ENCODE data around the gene DNAJA4.

DNAJA4 gene

DNA sequence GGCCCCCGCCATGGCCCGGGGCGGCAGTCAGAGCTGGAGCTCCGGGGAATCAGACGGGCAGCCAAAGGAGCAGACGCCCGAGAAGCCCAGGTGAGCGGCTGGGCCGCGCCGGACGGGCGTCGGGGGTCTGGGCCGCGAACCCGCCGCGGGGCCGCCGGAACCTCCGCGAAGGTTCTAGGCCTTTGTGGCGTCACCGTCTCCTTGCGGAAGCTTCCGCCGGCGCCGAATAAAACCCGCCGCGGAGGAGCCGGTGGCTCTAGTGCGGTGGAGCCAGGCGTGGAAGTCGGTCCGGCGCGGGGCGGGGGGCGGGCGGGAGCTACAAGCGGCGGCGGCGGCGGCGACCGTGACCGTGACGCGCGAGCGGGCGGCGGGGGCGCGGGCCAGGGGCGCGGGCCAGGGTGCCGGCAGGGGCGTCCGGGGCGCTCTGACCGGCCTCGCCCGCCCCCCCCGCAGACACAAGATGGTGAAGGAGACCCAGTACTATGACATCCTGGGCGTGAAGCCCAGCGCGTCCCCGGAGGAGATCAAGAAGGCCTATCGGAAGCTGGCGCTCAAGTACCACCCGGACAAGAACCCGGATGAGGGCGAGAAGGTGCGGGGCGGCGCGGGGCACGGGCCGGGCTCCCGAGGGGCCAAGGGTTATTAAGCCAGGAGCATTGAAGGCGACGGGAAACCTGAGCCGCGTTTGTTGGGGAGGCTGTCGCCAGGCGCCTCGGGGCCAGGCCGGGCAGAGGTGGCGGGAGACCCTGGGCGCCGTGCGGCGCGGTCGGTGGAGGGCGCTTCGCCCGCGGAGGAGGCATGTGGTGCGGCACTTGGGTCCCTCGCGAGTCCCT lies at the start of gene DNAJA4:
TSS of gene DNAJA4 (plus strand) at position 259 of the 833 bp plus-strand sequence. CDS start at position 461, 202 bp downstream.
- DNase-seq, result peak; percentile 79

DNA sequence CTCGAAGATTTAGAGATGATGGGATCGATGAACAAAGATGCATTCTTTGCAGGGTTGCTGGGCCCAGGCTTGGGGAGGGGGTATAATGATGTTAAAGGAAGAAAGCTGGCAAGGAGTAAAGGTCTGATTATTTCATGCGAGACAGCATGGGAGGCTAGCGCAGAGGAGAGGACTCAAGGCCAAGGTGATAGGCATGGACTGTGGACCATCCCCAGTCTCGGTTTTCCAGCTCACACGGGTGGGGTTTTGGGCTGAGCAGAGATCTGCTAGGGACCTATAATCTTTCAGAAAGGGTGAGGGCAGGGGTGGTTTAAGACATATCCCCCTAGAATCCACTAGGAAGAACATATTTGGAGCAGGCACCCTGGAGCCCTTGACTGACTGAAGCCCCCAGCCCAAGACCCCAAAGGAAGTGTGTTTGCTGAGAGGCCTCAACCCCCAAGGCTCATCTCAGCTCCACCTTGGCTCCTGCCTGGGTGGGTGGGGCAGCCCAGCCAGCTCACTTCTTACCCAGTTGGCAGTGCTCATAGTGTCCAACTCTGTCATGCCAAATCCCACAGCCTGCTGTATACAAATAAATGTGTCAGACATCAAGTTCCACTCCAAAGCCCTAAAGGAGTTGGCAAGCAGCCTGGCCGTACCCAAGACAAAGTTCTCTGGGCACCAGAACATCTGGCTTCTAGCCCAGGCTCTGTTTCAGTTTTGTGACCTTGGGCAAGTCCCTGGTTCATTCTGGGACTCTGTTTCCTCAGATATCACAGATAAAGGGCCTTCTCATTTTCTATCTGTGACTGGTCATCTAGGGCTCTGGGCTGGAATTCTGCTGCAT lies 47.9 kb upstream of the DNAJA4 start:
- DNase-seq, result no peak

DNA sequence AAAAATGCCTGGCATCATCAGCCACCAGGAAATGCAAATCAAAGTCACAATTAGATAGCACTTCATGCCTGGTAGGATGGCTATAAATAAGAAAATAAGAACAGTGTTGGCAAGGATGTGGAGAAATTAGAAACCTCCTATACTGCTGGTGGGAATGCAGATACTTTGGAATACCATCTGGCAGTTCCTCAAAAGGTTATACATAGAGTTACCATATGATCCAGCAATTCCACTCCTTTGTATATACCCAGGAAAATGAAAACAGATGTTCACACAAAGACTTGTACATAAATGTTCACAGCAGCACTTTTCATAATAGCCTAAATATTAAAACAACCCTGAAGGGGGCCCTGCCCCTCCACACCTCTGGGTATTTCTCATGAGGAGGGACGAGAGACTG lies 43.6 kb upstream of the DNAJA4 start:
- no peak for DNase-seq

GRCh38 chr15:78222745-78223395 lies 41.5 kb upstream of the DNAJA4 start:
- no peak for DNase-seq

DNA sequence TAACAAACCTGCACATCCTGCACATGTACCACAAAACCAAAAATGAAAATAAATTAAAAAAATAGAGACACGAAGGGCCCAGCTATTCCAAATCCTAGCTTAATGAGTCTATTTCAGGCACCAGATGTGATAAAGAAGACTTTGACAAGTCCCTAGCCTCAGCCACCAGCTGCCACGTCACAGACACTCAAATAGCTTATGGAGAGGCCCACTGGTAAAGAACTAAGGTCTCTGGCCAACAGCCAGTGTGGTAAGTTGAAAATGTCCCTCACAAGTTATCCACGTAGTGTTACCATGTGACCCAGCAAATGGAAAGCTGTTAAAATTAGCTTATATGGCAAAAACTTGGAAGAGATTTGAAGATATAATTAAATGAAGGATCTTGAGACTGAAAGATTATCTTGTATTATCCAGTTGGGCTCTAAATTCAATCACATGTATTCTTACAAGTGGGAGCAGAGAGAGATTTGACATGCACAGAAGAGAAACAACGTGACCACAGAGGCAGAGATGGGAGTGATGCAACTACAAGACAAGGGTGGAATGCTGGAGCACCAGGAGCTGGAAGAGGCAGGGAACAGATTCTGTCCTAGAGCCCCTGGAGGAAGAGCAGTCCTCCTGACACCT lies 40.9 kb upstream of the DNAJA4 start:
- peak; percentile 13 for DNase-seq

GRCh38 chr15:78224023-78224411 lies 40.3 kb upstream of the DNAJA4 start:
- DNase-seq, result no peak

DNA sequence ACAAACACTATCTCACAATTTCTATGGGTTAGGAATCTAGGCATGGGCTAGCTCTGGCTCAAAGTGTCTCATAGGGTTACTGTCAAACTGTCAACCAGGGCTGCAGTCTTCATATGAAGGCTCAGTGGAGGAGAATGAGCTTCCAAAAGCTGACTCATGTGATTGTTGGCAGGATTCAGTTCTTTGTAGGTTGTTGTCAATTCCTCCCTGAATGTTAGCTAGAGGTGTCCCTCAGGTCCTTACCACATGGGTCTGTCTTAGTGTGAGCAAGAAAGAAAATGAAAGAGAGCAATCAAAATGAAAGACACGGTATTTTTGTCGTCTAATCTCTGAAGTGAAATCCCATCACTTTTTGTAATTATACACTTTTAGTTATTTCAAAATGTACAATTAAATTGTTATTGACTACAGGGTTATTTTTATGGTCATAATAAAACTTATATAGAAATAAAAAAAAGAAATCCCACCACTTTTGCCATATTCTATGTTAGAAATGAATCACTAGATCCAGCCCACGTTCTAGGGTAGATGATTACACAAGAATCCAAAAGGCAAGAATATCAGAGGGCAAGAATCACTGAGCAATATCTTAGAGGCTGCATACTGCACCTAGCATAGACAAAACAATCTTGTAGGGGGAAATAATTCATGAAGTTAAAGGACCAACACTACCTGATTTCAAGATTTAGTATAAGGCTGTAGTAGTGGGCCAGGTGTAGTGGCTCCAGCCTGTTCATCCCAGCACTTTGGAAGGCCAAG lies 38.4 kb upstream of the DNAJA4 start:
- DNase-seq, result no peak

DNA sequence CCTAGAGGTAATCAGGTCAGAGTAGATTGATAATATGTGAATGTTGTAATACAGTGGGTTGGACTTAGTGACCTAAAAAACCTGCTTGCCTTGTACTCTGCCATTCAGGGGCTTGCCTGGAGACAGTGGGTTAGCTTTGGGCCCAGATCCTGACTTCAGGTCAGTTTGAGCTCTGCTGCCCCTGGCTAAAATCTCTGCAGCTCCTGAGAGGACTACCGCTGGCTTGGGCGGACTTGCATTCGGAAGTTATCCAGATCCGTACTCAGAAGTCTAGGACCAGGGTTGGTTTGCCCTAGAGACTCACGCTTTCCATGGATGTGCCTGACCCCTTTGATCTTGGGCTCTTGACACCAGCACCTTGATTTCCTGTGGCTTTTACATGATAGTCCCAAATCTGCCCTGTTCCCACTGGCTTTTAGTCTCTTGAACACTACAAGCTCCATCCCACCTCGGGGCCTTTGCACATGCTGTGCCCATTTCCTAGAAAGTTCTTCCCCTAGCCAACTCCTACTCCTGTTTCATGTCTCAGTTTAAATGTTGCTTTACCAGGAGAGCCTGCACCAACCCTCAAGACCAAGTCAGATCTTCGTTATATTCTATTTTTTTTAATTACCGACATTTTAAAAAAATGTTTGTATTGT lies 35.9 kb upstream of the DNAJA4 start:
- DNase-seq, result peak; percentile 23

DNA sequence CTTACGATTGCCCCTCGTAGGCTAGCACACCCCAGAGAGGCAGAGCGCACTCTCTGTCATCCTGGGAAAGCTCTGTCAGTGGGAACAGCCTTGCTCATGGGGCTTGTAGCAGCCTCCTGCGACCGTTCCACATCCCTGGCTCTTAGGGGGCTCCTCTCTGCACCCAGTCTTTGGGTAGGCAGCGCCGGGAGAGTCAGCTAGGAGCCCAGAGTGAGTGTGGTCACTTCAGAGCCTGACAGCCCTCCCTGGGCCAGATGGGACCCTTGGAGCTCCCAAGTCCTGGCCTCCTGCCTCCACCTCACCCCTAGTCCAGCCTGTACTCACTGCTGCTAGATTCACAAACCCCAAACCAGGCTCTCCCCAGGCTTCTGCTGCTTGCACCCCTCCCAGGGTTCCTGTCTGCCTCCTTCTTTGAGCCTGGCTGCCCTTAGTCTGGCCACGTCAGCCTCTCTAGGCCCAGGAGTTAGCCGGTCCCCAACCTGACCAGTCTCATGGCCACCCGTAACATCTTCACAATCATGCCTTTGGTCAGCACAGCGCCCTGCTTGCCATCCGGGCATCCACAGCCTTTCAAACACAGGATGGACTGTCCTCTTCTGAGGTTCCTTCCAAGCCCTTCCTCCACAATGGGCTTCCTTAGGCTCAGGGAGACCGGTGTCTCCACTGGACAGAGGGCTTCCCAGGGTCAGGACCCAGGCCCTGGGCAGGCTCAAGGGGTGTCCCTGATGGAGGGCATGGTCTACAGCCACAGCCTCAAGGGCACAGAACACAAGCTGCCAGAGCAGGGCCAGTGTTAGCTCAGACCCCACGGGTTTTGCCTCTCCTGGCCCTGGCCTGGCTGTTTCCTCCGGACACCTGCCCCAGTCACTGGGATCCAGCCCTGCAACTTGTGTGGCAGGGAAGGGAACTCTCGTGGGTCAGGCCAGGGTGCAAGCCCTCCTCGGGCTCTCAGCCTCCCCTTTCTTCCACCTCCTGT lies 34.6 kb upstream of the DNAJA4 start:
- peak; percentile 27 for DNase-seq

DNA sequence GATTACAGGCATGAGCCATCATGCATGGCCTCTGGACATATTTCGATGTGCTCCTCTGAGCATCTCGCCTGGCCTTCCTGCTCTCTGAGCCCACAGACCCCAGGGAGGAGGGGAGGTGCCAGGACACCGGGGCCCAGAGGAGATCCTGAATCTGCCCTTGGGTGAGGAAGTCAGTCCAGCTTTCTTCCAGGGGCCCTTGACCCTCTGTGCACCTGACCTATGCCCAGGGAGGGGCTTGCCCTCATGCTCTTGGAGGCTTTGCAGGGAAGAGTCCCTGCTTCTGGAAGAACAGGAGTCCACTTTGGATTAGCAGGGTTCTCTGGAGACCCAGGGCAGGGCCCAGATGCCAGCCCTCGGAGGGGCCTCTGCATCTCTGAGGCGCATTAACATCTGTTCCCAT lies 31.4 kb upstream of the DNAJA4 start:
- DNase-seq, result peak; percentile 32

- DNase-seq, result no peak
These were observed 30.9 kb upstream of the DNAJA4 start for GRCh38 chr15:78233496-78233895.

DNA sequence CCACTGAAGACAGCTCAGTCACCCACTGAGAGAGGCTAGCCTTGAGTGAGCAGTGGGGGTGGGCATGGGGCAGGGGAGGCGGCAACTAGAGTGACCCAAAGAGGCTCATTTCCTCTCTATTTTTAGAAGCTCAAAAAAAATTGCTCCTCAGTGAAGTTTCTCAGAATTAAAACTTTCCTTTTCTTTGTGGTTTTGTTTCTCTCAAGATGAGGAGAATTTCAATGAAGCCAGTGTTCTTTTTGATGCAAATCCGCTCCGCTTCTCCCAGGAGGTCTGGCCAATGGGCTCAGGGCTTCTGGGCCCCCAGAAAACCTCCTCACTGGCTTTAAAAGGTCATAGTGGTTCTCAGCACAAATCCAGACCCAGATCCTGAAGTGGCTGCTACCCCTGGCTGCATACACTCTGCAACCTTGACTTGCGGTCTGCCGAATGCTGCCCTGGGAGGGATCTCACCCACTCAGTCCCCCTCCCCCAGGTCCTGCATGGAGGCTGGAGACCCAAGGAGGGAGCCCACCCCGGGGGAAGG lies 29.8 kb upstream of the DNAJA4 start, which contains the start of gene ACSBG1:
TSS of gene ACSBG1 (minus strand) at position 51 of the 526 bp plus-strand sequence. CDS start 64 bp downstream, outside the sequence.
- DNase-seq, result peak; percentile 30

GRCh38 chr15:78236491-78236890 lies 27.9 kb upstream of the DNAJA4 start:
- DNase-seq, result no peak

DNA sequence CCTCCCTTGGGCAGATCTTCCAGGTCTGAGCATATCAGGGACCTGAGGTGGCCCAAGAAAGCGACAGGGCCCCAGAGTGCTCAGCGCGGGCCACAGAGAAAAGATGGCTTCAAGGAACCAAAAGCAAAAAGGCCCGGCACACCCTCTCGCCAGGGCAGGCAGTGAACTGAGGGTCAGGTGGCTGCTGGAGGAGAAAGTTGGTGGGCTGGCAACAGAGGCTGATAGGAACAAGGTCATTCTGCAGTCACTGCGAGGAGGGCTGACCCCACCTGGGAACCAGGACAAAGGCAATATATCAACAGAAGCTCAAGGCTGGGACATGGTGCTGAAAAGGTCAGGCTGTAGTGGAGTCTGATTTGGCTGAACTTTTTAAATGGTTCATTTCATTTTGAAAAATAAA lies 27.2 kb upstream of the DNAJA4 start:
- DNase-seq, result no peak

GRCh38 chr15:78239811-78240210 lies 24.6 kb upstream of the DNAJA4 start:
- DNase-seq, result peak; percentile 22

DNA sequence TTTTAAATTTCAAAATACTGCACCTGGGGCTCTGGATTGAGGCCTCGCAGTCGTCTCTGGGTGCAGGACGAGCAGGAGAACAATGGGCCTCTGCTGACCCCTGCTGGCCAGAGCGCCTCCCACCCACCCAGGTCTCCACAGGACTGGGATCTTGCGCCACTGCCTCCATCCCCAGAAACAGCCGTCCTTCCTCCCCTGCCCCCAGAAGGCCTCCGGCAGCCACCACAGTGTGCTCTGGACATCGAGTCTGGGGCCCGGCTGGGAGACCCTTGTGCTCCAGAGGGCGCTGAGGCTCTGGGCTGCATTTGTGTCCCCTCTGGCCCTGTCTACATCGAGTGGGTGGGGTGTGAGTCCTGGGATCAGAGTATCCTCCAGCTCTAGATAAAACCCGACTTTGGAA lies 23.3 kb upstream of the DNAJA4 start:
- peak; percentile 92 for DNase-seq

- DNase-seq, result peak; percentile 29
These were observed 22.2 kb upstream of the DNAJA4 start for GRCh38 chr15:78242128-78242527.

- peak; percentile 2 for DNase-seq
These were observed 21.3 kb upstream of the DNAJA4 start for GRCh38 chr15:78243058-78243457.

DNA sequence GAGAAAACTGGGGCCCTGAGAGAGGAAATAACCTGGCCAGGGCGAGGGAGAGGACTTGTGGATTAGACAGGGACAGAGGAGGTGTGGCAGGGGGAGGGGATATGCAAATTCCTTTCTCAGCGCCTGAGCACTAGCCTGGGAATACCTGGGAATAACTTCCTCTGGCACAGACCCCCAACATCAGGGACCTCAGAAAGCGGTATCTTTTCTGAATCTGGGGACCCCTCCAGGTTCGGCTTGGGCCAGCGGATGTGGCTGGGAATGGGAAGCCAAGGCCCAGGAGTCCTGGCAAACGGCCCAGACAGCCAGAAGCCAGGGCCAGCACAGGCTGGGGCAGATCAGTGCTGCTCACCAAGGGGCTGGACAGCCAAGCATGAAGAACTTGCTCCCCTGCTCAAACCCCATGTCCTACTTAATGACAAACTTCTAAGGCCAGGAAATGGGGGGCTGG lies 20.8 kb upstream of the DNAJA4 start:
- DNase-seq, result peak; percentile 43

GRCh38 chr15:78244101-78244500 lies 20.3 kb upstream of the DNAJA4 start:
- peak; percentile 23 for DNase-seq
